RWPE2 (cell line): ENCODE measurements around the gene MAPK8IP3.
"Not testable (repeated sequence)": the region's sequence is repeated elsewhere in the genome, so short reads cannot be mapped to it uniquely, and the experiment has no call there.

ENCODE experiments used
- ATAC-seq: fragments of 200-7000 bp; cut with Tn5 transposase; 3 replicates; pipeline ENCODE4 v1.9.1; 2021; ENCODE audit warnings: low read depth
- DNase-seq: peaks from one replicate; pipeline ENCODE4 v3.0.0-alpha.2; 2020; ENCODE audit warnings: low spot score
- H3K27ac ChIP-seq: fragments of 450-650 bp; 2 replicates; pipeline ENCODE4 v1.5.1; 2017; ENCODE audit warnings: mild to moderate bottlenecking; ENCODE audit not compliant: poor library complexity, severe bottlenecking
- H3K27me3 ChIP-seq: fragments of 250-450 bp; sonication (Bioruptor Pico); 2 replicates; pipeline ENCODE4 v1.5.1; 2021; ENCODE audit warnings: mild to moderate bottlenecking, moderate library complexity; ENCODE audit not compliant: insufficient read depth, poor library complexity, severe bottlenecking
- H3K36me3 ChIP-seq: fragments of 250-450 bp; sonication (Bioruptor Pico); 2 replicates; pipeline ENCODE4 v1.5.1; 2020; ENCODE audit warnings: low read depth, mild to moderate bottlenecking, moderate library complexity
- H3K4me1 ChIP-seq: fragments of 250-450 bp; sonication (Bioruptor Pico); 2 replicates; pipeline ENCODE4 v1.5.1; 2021; ENCODE audit warnings: mild to moderate bottlenecking, moderate library complexity; ENCODE audit not compliant: insufficient read depth, poor library complexity, severe bottlenecking
- H3K4me3 ChIP-seq: fragments of 250-450 bp; sonication (Bioruptor Pico); 2 replicates; pipeline ENCODE4 v1.5.1; 2021; ENCODE audit warnings: mild to moderate bottlenecking, moderate library complexity; ENCODE audit not compliant: severe bottlenecking
- H3K9me3 ChIP-seq: fragments of 250-450 bp; sonication (Bioruptor Pico); 2 replicates; pipeline ENCODE4 v1.5.1; 2021; ENCODE audit warnings: mild to moderate bottlenecking, moderate library complexity; ENCODE audit not compliant: severe bottlenecking
- CTCF ChIP-seq: fragments of 450-650 bp; IDR thresholded peaks from one replicate; pipeline ENCODE4 v1.5.1; 2017; ENCODE audit warnings: mild to moderate bottlenecking, moderate library complexity; ENCODE audit not compliant: poor library complexity, severe bottlenecking

The MAPK8IP3 gene

GRCh38 chr16:1713933-1714332, 7.9 kb downstream of the MAPK8IP3 start:
- Histone ChIP-seq H3K27ac (no peak overlapping the region), H3K9me3 (no peaks in the 10 kb centered on the region), H3K4me1 (no peaks in the 10 kb centered on the region), H3K4me3 (no peak overlapping the region), H3K27me3 (no peaks in the 10 kb centered on the region), H3K36me3 (no peaks in the 10 kb centered on the region)
- no peak for ATAC-seq
- no peak for DNase-seq
- TF ChIP-seq CTCF, result no peak

GRCh38 chr16:1715220-1715619, 9.2 kb downstream of the MAPK8IP3 start:
- DNase-seq, result no peak
- no peak overlapping the region for H3K4me3 ChIP-seq
- H3K27ac ChIP-seq, result no peak overlapping the region
- H3K27me3 ChIP-seq, result no peaks in the 10 kb centered on the region
- H3K36me3 ChIP-seq, result no peaks in the 10 kb centered on the region
- no peak for TF ChIP-seq CTCF
- H3K9me3 ChIP-seq, result no peaks in the 10 kb centered on the region
- H3K4me1 ChIP-seq, result no peaks in the 10 kb centered on the region
- ATAC-seq, result no peak

DNA sequence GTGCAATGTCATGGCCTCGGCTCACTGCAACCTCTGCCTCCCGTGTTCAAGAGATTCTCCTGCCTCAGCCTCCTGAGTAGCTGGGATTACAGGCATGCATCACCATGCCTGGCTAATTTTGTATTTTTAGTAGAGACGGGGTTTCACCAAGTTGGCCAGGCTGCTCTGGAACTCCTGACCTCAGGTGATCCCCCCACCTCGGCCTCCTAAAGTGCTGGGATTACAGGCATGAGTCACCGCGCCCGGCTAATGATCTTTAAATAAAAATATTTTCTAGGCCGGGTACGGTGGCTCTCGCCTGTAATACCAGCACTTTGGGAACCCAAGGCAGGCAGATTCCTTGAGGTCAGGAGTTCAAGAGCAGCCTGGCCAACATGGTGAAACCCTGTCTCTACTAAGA, 12.2 kb downstream of the MAPK8IP3 start:
- not testable (repeated sequence) for H3K9me3 ChIP-seq, H3K27me3 ChIP-seq, ATAC-seq, H3K4me3 ChIP-seq, H3K36me3 ChIP-seq, H3K27ac ChIP-seq, DNase-seq
- H3K4me1 ChIP-seq, result peaks cover 14% of the 10 kb centered on the region

GRCh38 chr16:1719559-1720229, 13.7 kb downstream of the MAPK8IP3 start:
- ATAC-seq, H3K4me3 ChIP-seq, H3K27me3 ChIP-seq, DNase-seq, H3K36me3 ChIP-seq, H3K27ac ChIP-seq, H3K9me3 ChIP-seq: not testable (repeated sequence)
- peaks cover 17% of the 10 kb centered on the region for H3K4me1 ChIP-seq

GRCh38 chr16:1721372-1721771, 15.4 kb downstream of the MAPK8IP3 start:
- Histone ChIP-seq H3K4me1 (peaks cover 17% of the 10 kb centered on the region), H3K27me3 (no peaks in the 10 kb centered on the region), H3K27ac (peak overlapping the region; percentile 35), H3K4me3 (no peak overlapping the region), H3K36me3 (peaks cover 11% of the 10 kb centered on the region; the same call in 1 of the 2 replicates), H3K9me3 (no peaks in the 10 kb centered on the region)
- TF ChIP-seq CTCF, result no peak
- DNase-seq (no peak), ATAC-seq (no peak)

DNA sequence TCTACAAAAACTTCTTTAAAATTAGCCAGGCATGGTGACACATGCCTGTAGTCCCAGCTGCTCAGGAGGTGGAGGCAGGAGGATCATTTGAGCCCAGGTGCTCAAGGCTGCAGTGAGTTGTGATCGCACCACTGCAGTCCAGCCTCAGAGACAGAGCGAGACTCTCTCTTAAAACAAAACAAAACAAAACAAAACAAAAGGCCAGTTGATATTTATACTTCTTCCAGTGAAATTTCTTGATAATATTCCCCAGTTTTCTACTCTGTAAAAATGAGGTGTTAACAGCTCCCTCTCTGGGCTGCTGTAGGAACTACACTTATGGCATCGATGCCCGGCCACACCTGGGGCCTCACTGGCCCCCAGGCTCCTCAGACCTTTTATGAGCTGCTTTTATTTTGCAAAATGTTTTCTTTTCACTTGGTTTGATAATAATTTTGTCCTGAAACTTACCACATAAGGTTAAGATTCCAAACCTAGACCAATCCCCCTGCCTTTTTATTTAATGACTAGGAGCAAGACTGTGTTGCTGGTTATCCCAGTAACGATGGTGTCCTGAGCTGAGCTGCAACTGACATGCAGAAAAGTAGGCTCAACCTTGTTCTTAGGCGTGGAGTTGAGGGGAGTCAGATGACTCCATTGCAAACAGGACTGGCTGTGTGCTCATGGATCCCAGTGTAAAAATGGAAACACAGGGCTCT, 17.6 kb downstream of the MAPK8IP3 start:
- Histone ChIP-seq H3K9me3 (no peaks in the 10 kb centered on the region), H3K27ac (no peak overlapping the region), H3K36me3 (peaks cover 11% of the 10 kb centered on the region; the same call in 1 of the 2 replicates), H3K4me1 (peaks cover 17% of the 10 kb centered on the region), H3K4me3 (no peak overlapping the region), H3K27me3 (no peaks in the 10 kb centered on the region)
- ATAC-seq (no peak), DNase-seq (no peak)
- peak; percentile 75 for TF ChIP-seq CTCF
